GM18861 (cell line): Measurements from ENCODE around the gene HABP2.

Experiments
- ATAC-seq: cut with Tn5 transposase; IDR thresholded peaks from one replicate; pipeline ENCODE4 v1.9.1; 2021; ENCODE audit not compliant: unreplicated experiment

HABP2 gene

DNA sequence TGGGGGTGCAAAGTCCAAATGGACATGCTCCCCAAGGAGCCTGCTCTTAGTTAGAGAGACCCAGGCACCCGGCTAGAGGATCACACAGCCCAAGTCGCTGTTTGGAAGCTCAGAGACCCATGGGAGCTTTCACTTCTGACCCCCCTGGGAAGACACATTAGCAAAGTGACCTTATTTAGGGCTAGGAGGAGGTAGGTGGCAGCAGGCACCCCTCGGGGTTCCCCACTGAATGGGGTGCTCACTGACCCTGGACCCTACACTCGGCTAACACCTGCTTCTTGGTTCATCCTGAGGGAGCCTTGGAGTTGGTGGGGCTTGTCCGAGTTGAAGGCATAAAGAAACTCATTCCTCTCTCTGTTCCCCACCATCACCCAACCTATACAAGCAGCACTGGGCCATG lies 27.1 kb upstream of the HABP2 start:
- ATAC-seq: no peak

DNA sequence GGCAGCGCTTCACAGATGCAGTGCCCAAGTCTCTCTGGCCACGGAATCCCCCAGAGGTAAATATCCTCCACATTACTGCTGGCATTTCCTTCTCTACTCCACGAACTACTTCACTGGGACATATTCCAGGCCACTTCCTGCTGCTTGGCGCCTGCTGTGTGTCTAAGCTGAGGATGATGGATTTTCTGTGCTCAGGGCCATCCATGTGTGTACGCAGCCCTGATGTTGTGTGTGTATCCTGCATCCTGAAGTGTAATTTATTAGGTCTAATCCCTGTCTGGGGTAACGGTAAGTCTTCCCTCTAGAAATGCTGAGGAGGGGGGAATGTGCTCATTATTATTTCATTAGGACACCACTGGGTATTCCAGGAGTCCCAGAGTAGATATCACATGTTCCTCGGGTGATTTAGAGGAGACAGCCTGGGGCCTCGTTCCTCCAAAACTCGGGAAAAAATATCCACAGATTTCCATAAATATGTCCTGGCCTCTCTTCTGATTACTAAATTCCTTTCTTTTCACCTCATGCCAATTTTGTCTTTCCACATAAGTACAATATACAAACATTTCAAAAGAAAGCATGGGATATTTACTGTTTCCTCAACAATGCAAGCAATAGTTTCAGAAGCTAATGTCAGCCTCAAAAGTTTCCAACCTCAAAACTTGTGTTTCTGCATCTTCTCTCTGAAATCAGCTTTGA lies 25.5 kb upstream of the HABP2 start:
- no peak for ATAC-seq

DNA sequence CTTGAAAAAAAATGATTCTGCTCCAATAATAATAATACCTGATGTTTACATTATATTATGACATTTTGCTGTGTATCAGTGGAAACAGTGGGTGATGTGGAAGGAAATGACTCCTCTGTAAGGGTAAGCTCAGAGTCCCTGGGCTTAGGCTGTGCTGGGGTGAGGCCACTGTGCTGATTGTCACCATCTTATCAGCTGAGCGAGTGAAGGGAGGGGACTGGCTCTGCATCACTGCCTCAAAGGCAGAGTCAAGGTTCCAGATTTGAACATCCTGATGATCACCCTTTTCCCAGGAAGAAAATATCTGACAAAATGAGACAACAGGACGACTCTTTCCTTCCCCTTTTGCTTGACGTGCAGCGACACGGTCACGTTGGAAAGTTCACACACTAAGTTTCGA lies 24.0 kb upstream of the HABP2 start:
- ATAC-seq: no peak

DNA sequence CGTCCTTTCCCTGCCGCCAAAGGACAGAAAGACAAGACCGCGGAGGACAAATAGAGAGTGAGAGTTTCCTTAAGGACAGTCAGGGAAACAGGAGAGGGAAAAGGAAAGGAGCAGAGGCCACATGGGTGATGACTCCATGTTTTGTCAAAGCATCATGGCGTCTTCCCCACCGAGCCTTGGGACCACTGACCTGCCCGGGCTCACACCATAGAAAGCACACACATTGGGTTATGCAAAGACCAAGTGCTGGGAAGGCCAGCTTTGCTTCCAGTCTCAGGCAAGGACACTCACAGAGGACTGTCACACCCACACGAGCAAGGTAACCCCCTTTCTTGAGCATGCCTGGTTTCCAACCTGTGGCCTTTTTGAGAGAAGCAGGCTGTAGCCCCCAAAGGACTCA lies 23.3 kb upstream of the HABP2 start:
- ATAC-seq: no peak

DNA sequence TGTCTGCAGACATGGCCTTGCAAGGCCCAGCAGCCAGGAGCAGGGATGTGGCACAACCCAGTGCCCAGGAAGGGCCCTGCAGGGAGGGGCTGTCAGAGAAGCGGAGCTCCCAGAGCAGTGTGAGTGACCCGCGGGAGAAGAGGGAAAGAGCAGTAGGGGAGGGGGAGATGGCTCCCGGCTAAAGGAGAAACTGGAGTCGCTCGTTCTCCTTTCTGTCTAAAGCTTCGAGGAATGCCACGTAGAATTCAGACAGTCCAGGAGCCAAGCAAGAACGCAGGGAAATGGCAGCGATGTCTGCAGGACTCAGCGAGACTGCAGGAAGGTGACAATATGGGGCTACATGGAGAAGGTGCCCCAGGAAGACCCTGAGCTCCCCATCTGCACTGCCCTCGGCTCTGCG lies 22.4 kb upstream of the HABP2 start:
- ATAC-seq: no peak

DNA sequence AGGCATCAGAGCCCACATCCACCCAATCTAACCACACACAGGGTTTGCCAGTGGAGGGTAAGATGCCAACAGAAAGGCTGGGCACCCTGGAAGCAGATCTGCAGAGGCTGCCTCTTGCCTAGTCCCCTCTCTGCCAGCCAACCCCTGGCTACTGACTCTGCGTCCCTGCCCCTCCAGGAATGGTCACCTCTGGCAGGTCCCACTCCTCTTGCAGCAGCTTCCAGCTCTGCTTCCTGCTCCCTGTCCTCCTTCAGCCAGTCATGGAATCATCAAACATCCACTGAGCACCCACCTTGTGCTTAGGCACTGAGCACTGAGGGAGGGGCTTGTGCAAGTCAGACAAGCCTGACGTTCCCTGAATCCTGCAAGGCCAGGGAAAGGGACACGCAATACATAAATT lies 20.1 kb upstream of the HABP2 start:
- no peak for ATAC-seq

DNA sequence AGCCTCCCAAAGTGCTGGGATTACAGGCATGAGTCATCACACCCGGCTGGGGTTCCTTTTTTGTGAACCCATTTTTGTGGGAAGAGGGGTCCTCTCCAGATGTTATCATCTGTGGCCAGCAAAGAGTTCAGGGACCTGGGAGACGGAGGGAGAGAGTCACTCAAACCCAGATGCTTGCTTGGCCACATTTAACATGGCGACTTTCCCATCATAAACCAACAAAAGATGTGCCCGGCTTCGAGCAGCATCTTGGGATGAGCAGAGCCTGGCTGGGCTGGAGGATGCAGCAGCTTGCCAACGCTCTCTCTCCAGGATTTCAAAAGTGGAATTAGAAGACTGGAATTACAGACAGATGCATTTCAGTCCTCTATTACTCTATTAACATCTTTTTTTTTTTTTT lies 19.1 kb upstream of the HABP2 start:
- no peak for ATAC-seq

DNA sequence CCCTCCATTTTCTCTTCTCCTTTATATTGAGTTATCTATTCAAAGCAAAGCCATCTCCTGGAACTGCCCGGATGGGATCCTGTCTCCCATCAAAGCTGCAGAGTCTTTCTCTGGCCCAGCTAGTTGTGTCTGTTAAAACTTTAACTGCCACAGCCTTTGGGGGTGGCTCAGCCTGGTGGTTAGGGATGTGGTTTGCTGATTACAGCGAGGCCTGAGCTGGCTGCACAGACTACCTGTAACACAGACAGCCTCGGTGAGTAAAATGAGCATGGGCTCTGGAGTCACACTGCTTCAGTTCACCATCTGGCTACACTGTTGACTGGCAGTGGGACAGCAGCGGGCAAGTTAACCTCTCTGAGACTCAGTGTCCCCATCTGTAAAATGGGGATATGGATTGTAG lies 18.4 kb upstream of the HABP2 start:
- ATAC-seq: no peak

DNA sequence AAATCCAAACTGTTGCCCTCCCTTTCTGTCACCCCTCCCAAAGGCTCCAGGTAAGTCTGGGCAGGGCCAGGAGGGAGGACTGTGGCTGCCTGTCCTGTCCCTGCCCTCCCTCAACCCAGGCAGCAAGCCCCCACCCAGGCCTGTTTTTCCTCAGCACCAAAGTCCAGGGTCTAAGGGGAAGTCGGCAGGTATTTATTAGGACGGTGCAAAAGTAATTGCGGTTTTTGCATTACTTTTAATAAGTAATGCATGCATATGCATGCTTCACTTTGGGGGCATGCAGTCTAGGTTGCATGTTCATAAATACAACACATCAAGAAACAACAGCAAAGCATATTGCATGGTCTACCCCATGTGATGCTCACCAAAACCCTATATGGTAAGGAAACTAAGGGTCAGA lies 15.2 kb upstream of the HABP2 start:
- no peak for ATAC-seq

DNA sequence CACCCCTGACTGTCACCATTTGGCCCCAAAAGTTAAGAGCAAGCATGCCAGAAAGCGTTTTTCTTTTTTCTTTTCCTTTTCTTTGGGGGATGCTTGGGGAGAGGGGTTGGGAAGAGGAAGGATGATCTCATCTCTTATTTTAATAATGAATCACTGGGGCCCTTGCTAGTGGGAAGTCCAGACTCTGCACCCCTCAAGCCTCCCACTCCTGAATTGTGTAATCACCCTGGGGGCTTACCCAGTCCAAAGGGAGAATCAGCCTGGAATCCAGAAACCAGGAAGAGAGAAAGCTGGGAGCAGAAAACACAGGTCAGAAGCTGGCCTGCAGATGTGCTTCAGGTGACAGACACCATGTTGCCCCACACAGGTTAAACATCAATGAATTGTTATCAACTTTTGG lies 14.7 kb upstream of the HABP2 start:
- no peak for ATAC-seq

DNA sequence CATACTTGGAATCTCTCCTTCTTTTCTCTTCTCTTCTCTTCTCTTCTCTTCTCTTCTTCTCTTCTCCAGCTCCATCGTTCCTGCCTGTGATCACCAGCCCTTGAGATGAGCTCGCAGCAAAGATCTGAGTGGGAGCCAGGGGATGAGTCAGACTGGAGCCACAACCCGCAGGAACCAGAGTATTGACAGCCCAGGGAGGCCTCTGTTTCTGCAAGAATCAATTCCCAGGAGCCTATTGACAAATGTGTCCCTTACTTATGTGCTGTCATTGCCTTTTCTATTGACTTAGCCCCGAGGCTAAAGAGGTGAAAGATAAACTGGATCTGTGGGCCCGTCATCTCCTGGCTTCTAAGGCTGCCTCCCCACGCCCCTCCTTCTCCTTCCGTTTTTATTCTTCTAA lies 13.1 kb upstream of the HABP2 start:
- ATAC-seq: no peak

DNA sequence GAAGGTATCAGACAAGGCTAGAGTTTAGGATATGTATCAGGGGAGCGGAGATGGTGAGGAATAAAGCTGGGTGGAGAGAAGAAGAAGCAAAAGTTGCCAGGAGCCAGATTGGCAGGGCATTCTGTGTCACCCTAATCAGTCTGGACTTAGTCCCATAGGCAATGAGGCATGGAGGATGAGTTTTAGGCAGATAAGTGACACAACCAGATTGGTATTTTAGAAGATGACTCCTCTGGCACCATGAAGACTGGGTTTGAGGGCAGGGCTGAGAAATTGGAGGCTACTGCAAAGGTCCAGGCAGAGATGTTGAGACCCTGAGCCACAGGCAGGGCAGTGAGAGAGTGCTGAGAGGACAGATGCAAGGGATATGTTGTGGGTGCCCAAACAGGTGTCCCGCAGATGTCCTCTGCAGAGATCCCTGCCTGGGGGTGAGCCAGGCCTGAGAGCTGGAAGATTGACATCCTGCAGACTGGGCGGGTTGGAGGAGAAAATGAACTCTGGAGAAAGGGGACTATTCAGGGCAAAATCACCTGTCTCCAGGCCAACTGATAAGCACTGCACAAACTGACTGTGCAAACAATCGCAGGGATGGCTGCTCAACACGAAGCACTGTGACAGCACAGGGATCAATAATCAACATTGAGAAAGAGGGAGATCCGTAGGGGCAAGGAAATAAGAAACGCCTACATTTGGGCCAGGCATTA lies 11.9 kb upstream of the HABP2 start:
- no peak for ATAC-seq

DNA sequence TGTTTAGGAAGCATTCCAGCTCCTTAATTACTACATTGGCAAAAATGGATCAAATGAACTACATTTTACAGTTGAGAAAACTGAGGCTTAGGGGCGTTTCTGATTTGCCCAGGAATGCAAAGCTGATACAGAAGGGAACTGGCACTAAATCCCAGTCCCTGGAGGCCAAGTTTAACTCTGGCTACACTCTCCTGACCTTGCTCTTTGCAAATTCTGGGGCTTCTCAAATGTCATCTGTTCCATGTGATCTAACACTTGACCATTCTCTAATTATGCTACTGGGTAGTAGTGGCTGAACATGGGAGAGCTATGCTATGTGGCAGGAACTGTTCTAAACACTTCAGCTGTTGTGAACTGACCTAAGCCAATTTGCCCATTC lies 11.3 kb upstream of the HABP2 start:
- no peak for ATAC-seq

DNA sequence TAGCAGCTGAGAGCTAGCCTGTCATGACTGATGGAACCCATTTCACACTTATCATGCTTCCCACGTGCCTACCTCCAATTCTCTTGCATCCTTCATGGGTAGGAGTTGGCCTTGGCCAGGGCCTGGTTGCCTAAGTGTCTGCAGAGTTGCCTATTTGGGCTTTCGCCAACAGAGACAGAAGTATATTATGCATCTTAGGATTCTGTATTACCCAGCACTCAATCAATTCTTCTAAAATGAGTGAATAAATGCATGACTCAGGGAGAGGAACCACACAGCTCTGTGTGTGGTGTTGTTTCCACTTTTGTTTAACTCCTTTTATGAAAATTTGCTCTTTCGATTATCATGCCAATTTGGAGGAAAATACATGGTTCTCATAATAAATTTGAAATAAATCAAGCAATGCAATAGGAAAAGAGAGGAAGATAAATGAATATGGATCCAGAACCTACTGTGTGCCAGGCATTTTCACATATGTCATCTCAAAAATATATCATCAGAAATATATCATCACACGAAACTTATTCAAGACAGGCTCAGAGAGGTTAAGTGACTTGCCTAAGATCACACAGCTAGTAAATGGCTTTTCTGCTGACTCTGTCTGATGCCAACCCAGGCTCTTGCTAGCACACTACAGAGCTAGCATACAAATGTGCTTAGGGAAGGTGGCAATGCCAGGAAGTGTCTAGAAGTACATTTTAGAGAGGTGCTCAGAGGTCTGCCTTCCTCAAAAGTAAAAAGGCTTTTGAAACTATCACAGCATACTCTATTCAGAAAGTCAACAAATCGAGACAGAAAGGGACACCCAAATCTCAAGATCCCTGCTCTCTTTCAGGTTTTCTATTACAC lies 9.5 kb upstream of the HABP2 start:
- no peak for ATAC-seq

DNA sequence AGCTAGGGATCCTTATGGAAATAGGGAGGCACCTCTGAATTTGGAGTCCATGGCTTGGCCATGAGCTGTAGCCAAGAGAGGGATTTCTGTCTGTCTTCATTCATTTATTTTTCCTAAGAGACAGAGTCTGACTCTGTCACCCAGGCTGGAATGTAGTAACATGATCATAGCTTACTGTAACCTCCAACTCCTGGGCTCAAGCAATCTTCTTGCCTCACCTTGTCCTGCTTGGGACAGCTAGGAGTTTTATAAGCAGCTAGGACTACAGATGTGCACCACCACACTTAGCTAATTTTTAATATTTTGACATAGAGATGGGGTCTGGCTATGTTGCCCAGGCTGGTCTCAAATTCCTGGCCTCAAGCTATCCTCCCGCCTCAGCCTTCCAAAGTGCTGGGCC lies 8.5 kb upstream of the HABP2 start:
- no peak for ATAC-seq

DNA sequence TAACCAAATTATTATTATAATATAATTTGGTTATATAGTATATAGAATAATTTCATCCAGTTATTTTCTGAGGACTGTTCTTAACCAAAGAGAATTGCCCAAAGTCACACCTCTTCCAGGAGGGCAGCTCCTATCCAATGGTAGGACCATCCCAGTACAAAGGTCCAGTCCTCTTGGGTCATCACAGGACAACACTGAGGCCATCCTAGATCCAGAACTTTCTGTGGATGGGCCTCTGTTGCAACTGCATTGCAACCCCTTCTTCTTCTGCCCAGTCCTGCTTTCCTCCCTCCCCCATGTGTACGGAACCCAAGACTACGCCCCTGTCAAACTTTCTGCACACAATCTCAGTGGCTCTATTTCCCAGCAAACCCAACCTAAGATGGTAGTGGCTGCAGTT lies 5.4 kb upstream of the HABP2 start:
- ATAC-seq: no peak

DNA sequence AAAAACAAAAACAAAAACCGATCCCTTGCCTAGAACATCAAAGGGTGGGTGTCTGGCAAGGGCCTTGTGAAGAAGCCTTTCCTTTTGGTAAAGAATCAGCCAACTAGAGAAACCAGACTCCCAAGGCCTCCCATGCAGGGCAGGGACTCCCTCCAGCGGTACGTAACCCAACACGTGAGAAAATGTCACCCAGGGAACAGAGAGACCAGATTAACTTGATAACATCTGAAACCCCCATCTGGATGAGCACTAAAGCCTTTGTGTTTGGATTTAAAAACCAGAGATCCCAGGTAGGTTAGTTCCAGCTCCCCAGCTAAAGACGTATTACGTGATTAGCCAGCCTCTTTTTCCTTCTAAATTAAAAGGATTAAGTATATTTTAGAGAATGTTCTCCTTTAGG lies 3.0 kb upstream of the HABP2 start:
- no peak for ATAC-seq

DNA sequence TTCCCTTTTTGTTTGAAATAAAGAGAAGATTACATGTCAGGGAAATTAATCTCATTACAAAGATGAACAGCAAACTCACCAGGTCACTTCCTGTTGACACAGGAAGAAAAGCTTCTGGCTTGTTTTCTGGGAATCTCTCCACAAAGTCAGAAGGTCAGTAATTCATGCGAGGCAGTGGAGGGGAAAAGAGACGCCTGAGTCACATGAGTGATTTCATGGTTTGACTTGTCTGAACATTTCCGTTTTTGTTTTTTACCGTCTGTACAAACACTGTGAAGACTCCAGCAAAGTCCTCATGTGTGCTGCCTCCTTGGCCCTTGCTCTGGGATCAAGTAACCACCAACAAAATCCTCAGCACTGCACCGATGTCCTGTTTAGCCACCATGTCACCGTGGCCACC lies 2.5 kb upstream of the HABP2 start:
- no peak for ATAC-seq

DNA sequence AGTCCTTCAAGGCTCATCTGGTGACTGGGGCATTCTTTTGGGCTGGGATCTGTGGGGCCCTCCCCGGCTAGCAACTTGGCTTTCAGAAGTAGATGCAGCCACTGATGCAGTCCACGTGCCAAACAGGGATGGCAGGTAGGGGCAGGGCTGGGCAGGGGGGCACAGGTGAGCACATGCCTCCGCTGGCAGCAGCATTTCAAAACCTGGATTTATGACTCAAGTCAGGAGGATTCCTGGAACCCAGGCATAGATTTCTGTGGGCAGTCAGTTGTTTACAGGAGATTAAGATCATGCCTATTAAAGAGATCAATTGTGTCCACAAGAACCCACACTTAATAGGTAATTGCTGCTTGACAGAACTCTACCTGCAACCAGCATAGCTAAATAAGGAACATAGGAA lies 839 bp upstream of the HABP2 start:
- ATAC-seq: no peak

DNA sequence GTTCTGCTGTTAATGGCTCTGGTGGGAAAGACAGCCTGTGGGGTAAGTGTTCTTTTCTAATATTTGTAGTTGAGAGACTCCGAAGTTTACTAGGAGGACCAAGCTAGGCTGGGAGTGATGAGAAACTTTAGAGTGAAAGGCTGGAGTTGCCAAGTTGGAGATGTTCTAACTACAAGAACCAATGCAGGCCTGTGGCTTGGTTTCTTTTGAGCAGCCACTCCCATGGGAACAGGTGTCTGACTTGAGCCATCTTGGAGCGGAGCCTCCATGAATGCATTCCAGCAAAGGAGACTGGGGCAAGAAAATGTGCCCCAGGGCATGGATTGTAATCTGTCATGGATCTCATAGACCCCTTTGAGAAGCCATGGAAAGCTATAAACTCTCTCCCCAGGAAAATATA lies 296 bp downstream of the HABP2 start:
- no peak for ATAC-seq

DNA sequence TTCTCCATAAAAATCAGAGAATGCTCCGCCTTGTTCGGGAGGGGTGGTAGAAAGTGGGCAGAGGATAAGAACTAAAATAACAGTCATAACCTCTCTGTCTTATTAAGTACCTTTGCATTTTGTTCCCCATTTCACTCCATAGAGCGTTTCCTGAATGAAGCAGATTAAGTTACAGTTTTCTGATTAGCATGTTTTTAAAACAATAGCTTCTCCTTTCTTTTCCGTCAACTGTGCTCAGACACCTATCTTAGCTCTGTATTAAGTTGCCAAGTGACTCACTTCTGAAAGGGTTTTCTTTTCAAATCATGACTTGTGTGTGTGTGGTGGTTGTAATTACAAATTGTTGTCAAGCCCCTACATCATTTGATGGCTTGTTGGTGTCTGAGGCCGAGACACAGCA lies 1.4 kb downstream of the HABP2 start:
- ATAC-seq: no peak

DNA sequence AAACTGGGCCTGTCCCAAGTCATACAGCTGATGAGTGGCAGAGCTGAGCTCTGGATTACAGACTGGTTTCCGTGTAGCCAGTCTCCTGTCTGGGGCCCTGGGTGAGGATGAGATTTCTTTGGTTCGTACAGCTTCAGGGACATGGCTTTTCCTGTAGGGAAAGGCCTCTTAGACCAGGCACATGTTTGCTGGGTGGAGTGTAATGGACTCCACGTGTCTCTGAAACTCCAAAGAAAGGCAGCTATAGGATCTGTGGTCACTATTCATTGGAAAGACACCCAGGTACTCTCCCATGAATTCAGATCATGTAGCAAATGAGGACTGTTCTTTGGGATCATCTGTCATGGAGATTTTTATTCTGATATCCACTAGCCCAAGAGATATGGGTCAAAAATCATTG lies 2.4 kb downstream of the HABP2 start:
- ATAC-seq: no peak
